Endothelial cell of umbilical vein (primary cell): ENCODE data around the gene MAN1A1. TPM values are rescaled to one million over a fixed set of nuclear protein-coding genes. Genes with fewer than 3 reads are reported as not detected.

Source experiments
- BruUV-seq: library from RNA; stranded (reverse); fragments of 400-500 nt; replicated peaks from 2 replicates; lab custom pipeline; 2021; lab: Mats Ljungman, UMichigan
- CTCF ChIA-PET: fragments of 300-600, 350-600 bp; sonication (Branson Sonifier 250); formaldehyde crosslinking; loops from one replicate; lab custom pipeline; 2021; ENCODE audit warnings: antibody characterized with exemption, inconsistent platforms; lab: Charles Lee
- POLR2A ChIA-PET: fragments of 300-600, 350-600 bp; sonication (Branson Sonifier 250); formaldehyde crosslinking; loops from one replicate; lab custom pipeline; 2021; ENCODE audit warnings: antibody characterized with exemption, inconsistent platforms; lab: Charles Lee
- DNase-seq: peaks from one replicate; pipeline ENCODE4 v3.0.0-alpha.2; 2011; ENCODE audit warnings: low read depth, low spot score
- FAIRE-seq: peaks from 2 replicates; lab custom pipeline; 2011; peaks lifted over from hg19 to GRCh38; lab: Jason Lieb, UNC
- H2AFZ ChIP-seq: 2 replicates; pipeline ENCODE4 v1.6.0; 2012; ENCODE audit warnings: low read depth, low read length, control low read depth, inconsistent platforms
- H3K27ac ChIP-seq: 2 replicates; pipeline ENCODE4 v1.5.1; 2011; ENCODE audit warnings: low read depth, mild to moderate bottlenecking, control low read depth, low read length, moderate library complexity; ENCODE audit not compliant: insufficient read depth
- H3K27me3 ChIP-seq, 2 experiments: 2 replicates each; pipeline versions ENCODE4 v1.6.0 to v1.6.1; 2011; ENCODE audit warnings: low read length in 2 of 2, mixed read lengths in 1 of 2; ENCODE audit not compliant: control insufficient read depth in 2 of 2, insufficient read depth in 2 of 2
- H3K36me3 ChIP-seq, 2 experiments: 2 replicates in 1 of 2; 3 replicates in 1 of 2; pipeline ENCODE4 v1.5.1; 2011; ENCODE audit warnings: low read length in 2 of 2, mild to moderate bottlenecking in 1 of 2, moderate library complexity in 1 of 2; ENCODE audit not compliant: control insufficient read depth in 2 of 2, insufficient read depth in 2 of 2; ENCODE audit errors: extremely low read depth in 1 of 2
- H3K4me1 ChIP-seq: 3 replicates; pipeline ENCODE4 v1.5.1; 2011; ENCODE audit warnings: mild to moderate bottlenecking, low read length; ENCODE audit not compliant: control insufficient read depth, insufficient read depth; ENCODE audit errors: extremely low read depth
- H3K4me2 ChIP-seq: 2 replicates; pipeline ENCODE4 v1.6.1; 2011; ENCODE audit warnings: low read length, control low read depth, mixed read lengths; ENCODE audit not compliant: insufficient read depth
- H3K4me3 ChIP-seq, 3 experiments: fragments of 200-600 bp in 1 of 3; sonication (generic), shearing (Covaris generic) in 1 of 3; replicated peaks in 1 of 3; 2 replicates each; pipeline ENCODE4 v1.5.1; 2011 to 2016; ENCODE audit warnings: control low read depth in 3 of 3, low read length in 3 of 3, mild to moderate bottlenecking in 2 of 3, inconsistent platforms in 1 of 3, low read depth in 1 of 3, moderate library complexity in 1 of 3; ENCODE audit not compliant: insufficient read depth in 1 of 3
- H3K79me2 ChIP-seq: 2 replicates; pipeline ENCODE4 v1.6.0; 2012; ENCODE audit warnings: low read length, inconsistent platforms; ENCODE audit not compliant: control insufficient read depth, insufficient read depth
- H3K9ac ChIP-seq: replicated peaks from 2 replicates; pipeline ENCODE3; 2011; ENCODE audit warnings: low read length, control low read depth; ENCODE audit not compliant: insufficient read depth; ENCODE audit errors: extremely low read depth
- H3K9me1 ChIP-seq: replicated peaks from 3 replicates; pipeline ENCODE4 v1.6.0; 2011; ENCODE audit warnings: mild to moderate bottlenecking, low read length; ENCODE audit not compliant: control insufficient read depth, insufficient read depth; ENCODE audit errors: extremely low read depth
- H3K9me3 ChIP-seq: replicated peaks from 2 replicates; pipeline ENCODE4 v1.5.1; 2012; ENCODE audit warnings: low read length, inconsistent platforms; ENCODE audit not compliant: control insufficient read depth, insufficient read depth
- H4K20me1 ChIP-seq: replicated peaks from 2 replicates; pipeline ENCODE3; 2011; ENCODE audit warnings: mild to moderate bottlenecking, low read length; ENCODE audit not compliant: control insufficient read depth, insufficient read depth; ENCODE audit errors: extremely low read depth
- EZH2 ChIP-seq: IDR thresholded peaks from 2 replicates; pipeline ENCODE4 v1.6.1; 2012; ENCODE audit warnings: borderline replicate concordance, low read depth, mild to moderate bottlenecking, moderate library complexity, low read length, inconsistent platforms; ENCODE audit not compliant: severe bottlenecking
- FOS ChIP-seq: IDR thresholded peaks from 2 replicates; pipeline ENCODE4 v1.6.1; 2011; ENCODE audit warnings: mild to moderate bottlenecking, low read length, moderate library complexity, borderline replicate concordance; ENCODE audit not compliant: insufficient read depth
- GATA2 ChIP-seq: IDR thresholded peaks from 2 replicates; pipeline ENCODE4 v1.7.0; 2011; ENCODE audit warnings: low read depth, mild to moderate bottlenecking, moderate library complexity, mixed read lengths, low read length; ENCODE audit not compliant: insufficient read length, insufficient read depth
- JUN ChIP-seq: IDR thresholded peaks from 2 replicates; pipeline ENCODE4 v1.6.1; 2011; ENCODE audit warnings: borderline replicate concordance, low read depth; ENCODE audit not compliant: insufficient read length, insufficient read depth
- MYC ChIP-seq: IDR thresholded peaks from one replicate; pipeline ENCODE4 v1.6.1; 2011; ENCODE audit warnings: mild to moderate bottlenecking, low read depth, low read length
- POLR2A ChIP-seq: IDR thresholded peaks from 2 replicates; pipeline ENCODE4 v1.6.1; 2012; ENCODE audit warnings: low read depth, mild to moderate bottlenecking, control low read depth, low read length
- POLR2AphosphoS5 ChIP-seq: IDR thresholded peaks from 2 replicates; pipeline ENCODE4 v1.6.1; 2012; ENCODE audit warnings: low read depth, mild to moderate bottlenecking, control low read depth, low read length, moderate library complexity; ENCODE audit not compliant: insufficient read depth
- dilution Hi-C: fragments of 300-500 bp; cut with MboI; formaldehyde crosslinking; loops from one replicate; pipeline ENCODE4 v1.15.0; 2019; ENCODE audit warnings: low sequenced_read_pairs; ENCODE audit not compliant: extremely low pct_ligation_motif_present
- intact Hi-C: fragments of 100-400 bp; cut with micrococcal nuclease; formaldehyde crosslinking; loops from one replicate; pipeline ENCODE4 v1.10.0; 2022
- polyA plus RNA-seq, 4 experiments: library from polyadenylated mRNA; depleted of rRNA in 3 of 4; stranded (reverse) in 3 of 4; unstranded in 1 of 4; fragments of >200 nt; gene quantifications; 2 replicates each; pipeline versions ENCODE4 v1.2.1 to v1.2.3, GENCODE V29; 2011 to 2012; ENCODE audit warnings: missing spikeins in 1 of 4
- total RNA-seq: library from RNA; stranded (reverse); gene quantifications from 2 replicates; pipeline ENCODE4 v1.2.3, GENCODE V29; 2021
- TF ChIP-seq, protein P1 (sequence below): IDR thresholded peaks from 2 replicates; pipeline ENCODE4 v1.6.1; 2011; ENCODE audit not compliant: insufficient read depth, insufficient read length
- TF ChIP-seq, protein P2 (sequence below), 2 donors: IDR thresholded peaks; 1 replicate in 1 of 2; 2 replicates in 1 of 2; pipeline ENCODE4 v1.5.1; 2011; ENCODE audit warnings: low read length in 2 of 2, mild to moderate bottlenecking in 2 of 2, moderate library complexity in 2 of 2, control low read depth in 1 of 2, inconsistent platforms in 1 of 2, low read depth in 1 of 2; ENCODE audit not compliant: insufficient read depth in 1 of 2; ENCODE audit errors: extremely low read depth in 1 of 2

Gene MAN1A1
- total and polyA plus RNA-seq, 2 donors (not counting 3 experiments of a cell fraction or from before 2014, with no cell fraction given) = 3.3 to 12.9 TPM

DNA sequence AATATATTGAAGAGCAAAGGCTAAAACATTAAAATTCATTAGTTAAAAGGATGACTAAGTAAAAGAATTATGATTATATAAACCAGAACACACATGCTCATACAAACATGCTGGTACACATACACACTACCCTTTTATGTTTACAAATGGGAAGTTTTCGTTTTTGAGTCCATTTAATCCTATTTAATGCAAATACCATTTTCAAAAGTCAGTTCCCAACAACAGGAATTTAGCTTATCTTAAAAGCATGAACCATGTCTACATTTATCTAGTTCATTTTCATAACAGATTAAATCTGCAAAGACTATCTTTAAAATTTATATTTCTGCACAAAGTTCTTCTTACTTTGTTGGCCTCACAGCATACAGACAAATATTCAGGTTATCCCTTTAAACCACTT, 42.5 kb downstream of the MAN1A1 start:
- no peaks in the 10 kb centered on the region for H3K9me1 ChIP-seq
- dilution Hi-C loops = no loop called here

DNA sequence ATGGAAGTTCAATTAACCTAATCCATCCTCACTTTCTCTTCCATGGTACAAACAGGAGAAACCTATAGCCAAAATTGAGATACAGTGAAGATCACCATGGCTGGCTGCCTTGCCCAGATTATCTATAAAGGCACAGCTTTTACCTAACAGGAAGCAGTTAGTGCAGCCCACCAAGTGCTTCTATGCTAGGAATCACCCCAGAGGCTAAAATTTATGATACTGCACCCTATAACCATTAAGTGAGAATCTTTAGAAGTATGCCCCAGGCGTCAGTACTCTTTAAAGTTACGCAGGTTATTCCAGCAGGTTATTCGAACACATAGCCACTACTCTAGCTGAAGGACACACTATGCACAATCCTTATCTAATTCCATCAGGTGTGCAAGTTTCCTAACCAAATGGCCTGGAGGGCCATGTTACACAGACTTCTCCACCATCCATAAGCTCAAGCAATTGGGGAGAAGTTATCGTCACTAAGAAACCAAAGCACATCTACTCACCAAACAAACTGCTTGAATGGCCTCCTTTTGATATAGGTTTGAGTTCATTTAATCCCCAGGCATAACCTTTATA, 43.1 kb downstream of the MAN1A1 start:
- H3K4me3 ChIP-seq = no peak overlapping the region
- BruUV-seq = no TSS peak
- dilution Hi-C loops (no loop called here), intact Hi-C loops (no loop called here)
- no peaks in the 10 kb centered on the region for H3K9me3 ChIP-seq
- DNase-seq (no peak), FAIRE-seq (no peak)
- CTCF ChIA-PET = no interaction called here
- no peak overlapping the region for H2AFZ ChIP-seq
- peaks cover 16% of the 10 kb centered on the region for H3K4me1 ChIP-seq
- no peak overlapping the region for H3K27ac ChIP-seq
- H3K27me3 ChIP-seq = no peaks in the 10 kb centered on the region
- TF ChIP-seq, protein P1, sequence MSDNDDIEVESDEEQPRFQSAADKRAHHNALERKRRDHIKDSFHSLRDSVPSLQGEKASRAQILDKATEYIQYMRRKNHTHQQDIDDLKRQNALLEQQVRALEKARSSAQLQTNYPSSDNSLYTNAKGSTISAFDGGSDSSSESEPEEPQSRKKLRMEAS = no peak
- no peak for TF ChIP-seq FOS
- TF ChIP-seq, protein P2, sequence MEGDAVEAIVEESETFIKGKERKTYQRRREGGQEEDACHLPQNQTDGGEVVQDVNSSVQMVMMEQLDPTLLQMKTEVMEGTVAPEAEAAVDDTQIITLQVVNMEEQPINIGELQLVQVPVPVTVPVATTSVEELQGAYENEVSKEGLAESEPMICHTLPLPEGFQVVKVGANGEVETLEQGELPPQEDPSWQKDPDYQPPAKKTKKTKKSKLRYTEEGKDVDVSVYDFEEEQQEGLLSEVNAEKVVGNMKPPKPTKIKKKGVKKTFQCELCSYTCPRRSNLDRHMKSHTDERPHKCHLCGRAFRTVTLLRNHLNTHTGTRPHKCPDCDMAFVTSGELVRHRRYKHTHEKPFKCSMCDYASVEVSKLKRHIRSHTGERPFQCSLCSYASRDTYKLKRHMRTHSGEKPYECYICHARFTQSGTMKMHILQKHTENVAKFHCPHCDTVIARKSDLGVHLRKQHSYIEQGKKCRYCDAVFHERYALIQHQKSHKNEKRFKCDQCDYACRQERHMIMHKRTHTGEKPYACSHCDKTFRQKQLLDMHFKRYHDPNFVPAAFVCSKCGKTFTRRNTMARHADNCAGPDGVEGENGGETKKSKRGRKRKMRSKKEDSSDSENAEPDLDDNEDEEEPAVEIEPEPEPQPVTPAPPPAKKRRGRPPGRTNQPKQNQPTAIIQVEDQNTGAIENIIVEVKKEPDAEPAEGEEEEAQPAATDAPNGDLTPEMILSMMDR (IDR thresholded peaks at IDR 0.05; ENCODE audit: extremely low read depth in 1 of 2, insufficient read depth in 1 of 2, low read depth in 1 of 2, low read length in 2 of 2) = no peak
- TF ChIP-seq JUN = no peak
- no peak for TF ChIP-seq POLR2A
- TF ChIP-seq EZH2 = no peak
- no peak for TF ChIP-seq POLR2AphosphoS5
- no peak for TF ChIP-seq MYC
- no peak for TF ChIP-seq GATA2
- no peak overlapping the region for H3K9ac ChIP-seq
- no peak overlapping the region for H3K4me2 ChIP-seq
- no peaks in the 10 kb centered on the region for H3K9me1 ChIP-seq
- no peaks in the 10 kb centered on the region for H3K79me2 ChIP-seq
- no peaks in the 10 kb centered on the region for H3K36me3 ChIP-seq
- peaks cover 2% of the 10 kb centered on the region for H4K20me1 ChIP-seq
- POLR2A ChIA-PET = no interaction called here

More for the DNA sequence above, 42.5 kb downstream of the MAN1A1 start:
- ChIA-PET POLR2A (no interaction called here), CTCF (no interaction called here)
- H4K20me1 ChIP-seq = peaks cover 2% of the 10 kb centered on the region
- no peak overlapping the region for H3K4me3 ChIP-seq
- no peak overlapping the region for H3K4me2 ChIP-seq
- no TSS peak for BruUV-seq
- H3K9me3 ChIP-seq = no peaks in the 10 kb centered on the region
- no peaks in the 10 kb centered on the region for H3K36me3 ChIP-seq
- H3K79me2 ChIP-seq = no peaks in the 10 kb centered on the region
- no peak for FAIRE-seq
- no peaks in the 10 kb centered on the region for H3K27me3 ChIP-seq
- DNase-seq = no peak
- no peak overlapping the region for H3K27ac ChIP-seq
- no peak overlapping the region for H2AFZ ChIP-seq
- H3K4me1 ChIP-seq = peaks cover 16% of the 10 kb centered on the region
- H3K9ac ChIP-seq = no peak overlapping the region
- TF ChIP-seq POLR2AphosphoS5 (no peak), EZH2 (no peak), POLR2A (no peak), GATA2 (no peak)
- TF ChIP-seq, protein P2 (IDR thresholded peaks at IDR 0.05; ENCODE audit: extremely low read depth in 1 of 2, insufficient read depth in 1 of 2, low read depth in 1 of 2, low read length in 2 of 2) = no peak
- intact Hi-C loops = no loop called here
